ENCODE results near the gene CCDC106. TPM values are rescaled to one million over a fixed set of nuclear protein-coding genes. Genes with fewer than 3 reads are reported as not detected.

The CCDC106 gene
- total RNA-seq, 2 donors from 2014 or later = 17.4 to 19.4 TPM

DNA sequence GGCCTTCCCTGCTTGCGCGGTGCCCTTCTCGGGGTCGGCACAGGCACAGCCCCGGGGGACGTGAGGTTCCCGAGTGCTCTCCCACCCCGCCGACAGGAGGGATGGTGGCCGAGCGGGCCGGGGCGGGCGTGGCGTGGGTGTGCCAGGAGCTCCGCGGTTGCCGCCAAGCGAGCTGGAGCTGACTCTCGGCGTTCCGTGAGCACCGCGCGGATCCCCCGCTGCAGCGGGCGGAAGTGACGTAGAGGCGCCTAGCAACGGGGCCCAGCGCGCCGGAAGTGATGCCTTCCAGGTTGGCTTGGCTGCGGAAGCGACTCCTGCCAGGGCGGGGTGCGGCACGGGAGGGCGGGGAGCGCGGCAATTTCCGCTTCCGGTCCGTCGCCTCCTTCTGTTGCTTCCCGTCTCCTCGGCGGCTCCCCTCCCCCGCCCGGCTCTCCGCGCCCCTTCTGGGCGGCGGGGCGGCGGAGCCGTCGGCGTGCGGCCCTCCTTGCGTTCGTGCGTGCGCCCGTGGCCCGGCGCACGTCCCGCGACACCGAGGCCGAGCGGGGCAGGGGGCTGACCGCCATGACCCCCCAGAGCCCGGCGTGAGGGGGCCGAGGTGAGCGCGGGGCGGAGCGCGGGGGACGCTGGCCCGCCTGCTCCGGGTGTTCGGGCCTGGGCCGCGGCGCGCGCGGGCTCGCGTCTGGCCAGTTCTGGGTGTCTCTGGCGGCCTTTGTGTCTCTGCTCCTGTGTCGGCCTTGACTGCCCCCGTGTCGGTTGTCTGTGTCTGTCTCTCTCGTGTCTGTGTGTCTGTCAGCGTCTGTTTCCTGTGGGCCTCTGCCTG lies 27.0 kb downstream of the CCDC106 start, which contains the start of gene EPN1:
TSS of gene EPN1 (plus strand) at position 386 of the 820 bp plus-strand sequence. CDS start 3,402 bp downstream, outside the sequence.
- ATAC-seq = peak; percentile 92 to 96
- intact Hi-C loops (cut with DNase I) = no loop called here

DNA sequence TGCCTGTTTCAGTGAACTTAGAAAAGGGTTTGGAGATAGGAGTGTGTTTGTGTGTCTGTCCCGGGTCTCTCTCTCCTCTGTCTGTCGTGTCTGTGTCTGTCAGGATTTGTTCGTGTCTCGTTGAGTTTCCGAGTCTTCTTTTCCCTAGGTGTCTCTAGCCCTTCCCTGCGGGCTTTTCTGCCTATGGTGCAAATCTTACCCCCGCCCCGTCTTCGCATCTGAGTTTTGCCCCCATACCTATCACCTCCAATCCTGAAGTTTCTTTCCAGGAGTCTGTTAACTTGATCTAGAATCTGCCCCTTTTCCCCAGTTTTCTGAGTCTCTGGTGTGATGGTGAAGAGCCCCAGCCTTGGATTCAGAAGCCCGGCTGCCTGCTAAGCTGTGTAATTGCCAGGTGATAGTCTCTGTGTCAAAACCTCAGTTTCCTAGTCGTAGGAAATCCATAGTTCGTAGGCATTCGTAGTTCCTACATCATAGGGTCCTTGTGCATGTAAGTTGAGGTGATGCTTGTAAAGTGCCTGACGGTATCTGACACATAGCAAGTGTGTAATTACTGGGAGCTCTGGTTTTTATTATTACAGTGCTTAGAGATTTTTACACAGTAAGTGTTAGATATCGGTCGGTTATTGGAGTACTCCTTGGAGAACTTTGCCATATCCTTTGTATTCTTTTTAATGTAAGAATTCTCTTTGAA lies 27.8 kb downstream of the CCDC106 start:
- intact Hi-C loops (cut with DNase I) = no loop called here
- no peak for DNase-seq
- ATAC-seq = no peak

More for the DNA sequence above, 27.0 kb downstream of the CCDC106 start, which contains the start of gene EPN1:
- DNase-seq = peak; percentile 97

DNA sequence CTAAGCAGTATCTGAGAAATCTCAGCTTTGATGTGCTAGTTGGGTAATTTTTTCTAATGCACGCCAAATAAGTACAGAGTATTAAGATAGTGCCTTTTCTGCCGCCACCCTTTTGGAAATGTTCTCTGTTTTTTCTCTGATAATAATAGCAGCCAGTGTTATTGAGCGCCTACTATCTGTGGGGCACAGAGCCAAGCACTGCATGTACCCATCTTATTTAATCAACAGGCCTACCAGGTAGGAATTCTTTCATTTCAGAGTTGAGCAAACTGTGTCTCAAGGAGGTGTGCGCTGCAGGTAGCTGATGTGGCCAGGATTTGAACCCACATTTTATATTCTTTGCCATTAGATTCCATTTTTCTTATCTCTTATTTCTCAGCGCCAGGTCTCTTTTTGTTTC lies 28.4 kb downstream of the CCDC106 start:
- ATAC-seq (no peak), DNase-seq (peak; percentile 61)
- intact Hi-C loops (cut with DNase I) = no loop called here

DNA sequence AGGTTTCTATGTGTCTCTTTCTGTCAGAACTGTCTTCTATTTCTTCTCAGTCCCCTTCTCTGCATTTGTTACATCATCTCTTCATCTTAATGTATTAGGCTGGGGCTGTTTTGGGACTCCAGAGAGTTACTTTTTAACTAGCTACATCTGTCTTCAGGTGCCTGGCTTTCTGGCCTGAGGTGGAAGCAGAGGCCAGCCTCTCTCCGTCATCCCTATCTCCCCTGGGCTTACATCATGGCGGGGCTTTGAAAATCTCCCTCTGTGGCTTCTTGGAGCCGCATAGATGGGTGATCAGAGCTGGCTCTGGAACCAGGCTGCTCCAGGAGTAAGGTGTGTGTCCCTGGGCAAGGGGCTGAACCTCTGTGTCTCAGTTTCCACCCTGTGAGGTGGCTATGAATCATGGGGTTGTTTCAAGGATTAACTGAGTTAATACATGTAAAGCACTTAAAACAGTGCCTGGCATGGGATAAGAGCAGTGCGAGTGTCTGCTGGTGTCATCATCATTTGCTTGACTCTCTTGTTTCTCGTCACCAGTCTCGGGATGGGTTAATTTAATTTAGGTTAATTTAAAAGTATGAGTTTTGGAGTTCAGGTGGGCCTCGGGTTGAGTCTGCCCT lies 29.0 kb downstream of the CCDC106 start:
- no peak for ATAC-seq

DNA sequence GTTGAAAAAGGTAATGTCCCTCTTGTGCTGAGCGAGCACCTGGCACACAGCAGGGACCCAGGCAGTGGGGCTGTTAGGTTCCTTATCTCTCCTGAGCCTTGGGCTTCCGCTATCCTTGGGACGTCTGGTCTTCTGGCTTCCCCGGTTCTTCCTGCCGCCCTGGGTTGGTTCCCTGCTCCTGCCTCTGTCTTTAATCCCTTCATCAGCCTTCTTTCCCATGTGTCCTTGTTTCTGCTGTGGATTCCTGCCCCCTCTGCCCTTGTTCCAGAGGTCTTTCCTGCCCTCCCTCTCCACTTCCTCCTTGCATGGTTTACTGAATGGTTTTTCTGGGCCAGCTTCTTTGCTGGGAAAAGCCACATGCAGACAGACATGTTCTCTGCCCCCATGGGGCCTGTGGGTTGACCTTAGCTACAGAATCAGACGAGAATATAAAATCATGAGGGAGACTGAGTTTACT lies 29.6 kb downstream of the CCDC106 start:
- intact Hi-C loops (cut with DNase I) = no loop called here
- DNase-seq (no peak), ATAC-seq (no peak)

More for the DNA sequence above, 29.0 kb downstream of the CCDC106 start:
- intact Hi-C loops (cut with DNase I) = no loop called here
- DNase-seq = no peak

DNA sequence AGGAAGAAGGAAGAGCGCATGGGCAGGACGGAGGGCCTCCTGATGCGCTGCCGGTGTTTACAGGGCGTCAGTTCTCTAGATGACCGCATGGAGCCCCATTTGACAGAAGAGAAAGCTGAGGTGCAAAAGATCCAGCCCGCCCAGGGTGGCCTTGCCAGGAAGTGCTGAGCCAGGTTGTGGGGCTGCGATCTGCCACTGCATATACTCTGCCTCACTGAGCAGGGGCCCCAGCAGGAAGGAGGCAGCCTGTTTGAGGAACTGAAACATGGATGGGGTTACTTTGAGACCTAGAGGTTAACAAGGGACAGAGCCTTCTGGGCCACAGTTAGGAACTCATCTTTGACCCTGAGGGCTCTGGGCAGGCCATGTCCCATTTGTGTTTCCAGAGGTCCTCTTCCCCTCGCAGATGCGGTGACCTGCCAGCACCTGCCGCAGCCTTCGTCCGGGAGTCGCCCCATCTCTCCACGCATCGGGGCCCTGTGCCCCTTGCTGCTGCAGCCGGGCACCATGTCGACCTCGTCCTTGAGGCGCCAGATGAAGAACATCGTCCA lies 30.2 kb downstream of the CCDC106 start:
- intact Hi-C loops (cut with DNase I) = no loop called here
- ATAC-seq (peak in 1 of 2 donors; percentile 17), DNase-seq (no peak)

DNA sequence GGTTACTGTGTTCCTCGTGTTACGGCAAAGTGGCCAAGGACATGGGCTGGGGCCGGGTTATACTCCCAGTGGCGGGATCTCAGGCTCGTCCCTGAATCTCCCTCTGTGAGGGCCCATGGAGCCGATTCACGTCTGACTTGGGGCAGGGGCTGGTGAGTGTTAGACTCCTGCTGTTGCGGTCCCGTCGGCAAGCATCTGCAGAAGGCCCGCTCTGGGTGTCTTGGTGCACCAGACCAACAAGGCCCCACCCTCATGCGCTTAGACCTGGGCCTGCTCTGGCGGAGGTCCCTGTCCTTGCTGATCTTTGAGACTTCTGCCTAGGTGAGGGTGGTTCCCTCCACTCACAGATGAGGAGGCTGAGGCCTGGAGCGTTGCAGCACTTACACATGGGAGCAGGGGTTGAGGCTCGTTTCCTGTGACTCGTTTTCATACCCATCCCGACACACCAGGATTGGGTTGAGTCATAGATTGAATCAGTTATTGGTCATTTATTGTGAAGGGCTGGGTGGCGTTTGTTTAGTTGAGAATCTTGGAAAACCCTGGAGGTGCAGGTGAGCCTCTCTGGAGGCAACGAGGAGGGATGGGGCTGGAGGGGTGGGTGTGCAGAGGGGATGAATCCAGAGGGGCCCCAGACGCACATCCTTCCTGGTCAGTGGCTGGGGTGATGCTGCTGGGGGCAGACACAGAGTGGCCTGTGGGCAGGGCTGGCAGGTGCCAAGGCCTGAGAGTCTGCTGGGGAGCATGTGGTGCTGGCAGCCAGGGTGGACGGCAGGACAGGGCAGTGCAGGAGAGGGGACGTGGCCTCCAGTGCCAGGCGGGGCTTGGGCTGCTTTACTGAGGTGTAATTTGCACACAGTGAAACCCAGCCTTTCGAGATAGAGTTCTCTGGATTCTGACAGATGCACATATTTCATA lies 31.6 kb downstream of the CCDC106 start:
- intact Hi-C loops (cut with DNase I) = no loop called here
- DNase-seq (no peak), ATAC-seq (no peak)

DNA sequence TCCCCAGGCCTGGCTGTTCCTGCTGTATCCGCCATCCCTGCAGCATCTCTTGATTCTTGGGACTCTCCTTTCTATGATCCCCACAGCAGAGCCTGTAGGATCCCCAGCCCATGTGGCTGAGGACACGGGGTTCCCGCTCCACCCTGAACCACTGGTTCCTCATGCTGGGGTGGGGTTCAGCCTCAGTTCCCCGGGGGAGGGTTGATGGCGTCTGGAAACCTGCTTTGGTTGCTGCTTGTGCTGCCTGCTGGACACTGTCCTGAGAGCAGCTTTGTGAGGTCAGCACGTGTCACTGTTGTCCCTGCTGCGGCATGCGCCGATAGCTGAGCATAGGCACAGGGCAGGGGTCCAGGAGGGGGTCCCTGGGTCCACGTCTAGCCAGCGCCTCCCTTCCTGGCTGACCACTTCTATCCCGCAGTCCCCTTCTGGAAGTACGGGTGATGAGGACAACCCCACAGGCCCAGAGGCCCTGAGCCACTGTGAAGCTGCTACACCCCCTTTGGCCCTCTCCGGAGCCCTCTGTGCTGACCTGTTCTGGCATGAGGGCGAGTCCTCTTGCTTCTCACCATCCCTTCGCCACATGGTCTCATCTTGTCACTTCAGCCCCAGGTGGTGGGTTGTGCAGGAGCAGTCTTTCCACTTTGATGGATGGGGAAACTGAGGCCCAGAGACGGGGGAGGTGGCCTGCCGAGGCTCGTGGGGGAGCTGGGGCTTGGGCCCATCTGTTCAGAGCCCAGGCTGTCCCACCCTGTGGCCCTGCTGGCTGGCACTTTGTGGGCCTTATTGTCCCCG lies 32.5 kb downstream of the CCDC106 start:
- ATAC-seq (no peak), DNase-seq (no peak)
- intact Hi-C loops (cut with DNase I) = no loop called here

DNA sequence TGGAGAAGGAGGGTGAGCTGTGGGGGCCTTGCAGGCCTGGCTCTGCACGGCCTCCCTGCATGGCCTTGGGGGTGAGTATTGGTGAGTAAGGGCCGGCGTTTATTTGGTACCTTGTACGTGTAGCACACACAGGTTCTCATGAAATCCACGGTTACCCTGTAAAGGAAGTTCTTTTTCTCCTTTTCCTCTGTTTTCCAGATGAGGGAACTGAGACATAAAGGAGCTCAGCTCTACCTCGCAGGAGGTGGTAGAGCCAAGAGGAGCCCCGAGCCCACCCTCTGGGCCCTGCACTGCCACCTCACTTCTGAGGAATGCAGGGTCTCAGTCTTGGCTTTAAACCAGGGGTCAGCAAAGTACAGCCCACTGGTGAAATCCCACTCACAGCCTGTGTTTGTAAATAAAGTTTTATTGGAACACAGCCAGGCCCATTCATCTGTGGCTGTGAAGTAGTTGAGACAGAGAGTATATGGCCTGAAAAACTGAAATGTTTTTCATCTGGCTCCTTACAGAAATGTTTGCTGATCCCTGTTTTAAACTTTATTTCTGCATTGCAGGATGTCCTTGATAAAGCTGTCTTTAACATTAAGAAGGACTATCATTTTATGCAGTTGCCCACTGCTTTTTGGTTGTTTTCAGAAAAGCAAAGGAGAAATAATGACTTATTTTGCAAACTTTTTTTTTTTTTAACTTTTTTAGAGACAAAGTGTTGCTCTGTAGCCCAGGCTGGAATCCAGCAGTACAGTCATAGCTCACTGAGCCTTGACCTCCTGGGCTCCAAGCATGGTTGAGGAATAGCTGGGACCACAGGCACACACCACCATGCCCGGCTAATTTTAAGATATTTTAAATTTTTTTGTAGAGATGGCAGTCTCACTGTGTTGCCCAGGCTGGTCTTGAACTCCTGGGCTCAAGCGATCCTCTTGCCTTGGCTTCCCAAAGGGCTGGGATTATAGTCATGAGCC lies 33.4 kb downstream of the CCDC106 start:
- DNase-seq (no peak), ATAC-seq (no peak)
- intact Hi-C loops (cut with DNase I) = no loop called here

DNA sequence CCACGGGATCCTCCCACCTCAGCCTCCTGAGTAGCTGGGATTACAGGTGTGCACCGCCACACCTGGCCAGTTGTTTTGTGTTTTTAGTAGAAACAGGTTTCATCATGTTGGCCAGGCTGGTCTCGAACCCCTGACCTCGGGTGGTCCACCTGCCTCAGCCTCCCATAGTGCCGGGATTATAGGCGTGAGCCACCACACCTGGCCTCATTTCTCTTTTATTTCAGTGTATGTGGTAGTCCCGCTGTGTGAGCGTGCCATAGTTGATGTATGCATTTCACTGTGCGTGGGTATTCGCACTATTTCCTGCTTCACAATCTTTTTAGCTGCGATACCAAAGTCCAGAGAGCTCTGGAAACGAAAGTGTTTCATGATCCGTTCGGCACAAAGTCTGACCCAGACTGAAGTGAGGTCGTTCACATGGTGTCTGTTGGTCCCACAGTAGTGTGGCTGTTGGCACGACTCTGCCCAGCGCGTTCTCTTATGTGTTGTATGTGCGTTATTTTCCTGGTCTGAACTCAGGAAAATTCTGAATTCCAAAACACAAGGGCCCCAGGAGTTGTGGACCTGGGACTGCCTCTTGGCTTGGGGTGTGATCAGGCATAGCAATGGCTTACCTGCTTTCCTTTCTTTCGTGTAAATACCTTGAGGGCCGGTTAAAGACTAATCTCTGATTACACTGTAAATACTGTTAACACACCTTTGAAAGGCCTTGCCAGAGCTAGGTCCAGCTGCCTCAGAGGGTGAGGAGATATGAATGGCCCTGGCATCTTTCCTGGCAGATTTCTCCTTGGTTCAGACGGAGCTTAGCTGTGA lies 35.6 kb downstream of the CCDC106 start:
- DNase-seq (no peak), ATAC-seq (no peak)
- intact Hi-C loops (cut with DNase I) = no loop called here

DNA sequence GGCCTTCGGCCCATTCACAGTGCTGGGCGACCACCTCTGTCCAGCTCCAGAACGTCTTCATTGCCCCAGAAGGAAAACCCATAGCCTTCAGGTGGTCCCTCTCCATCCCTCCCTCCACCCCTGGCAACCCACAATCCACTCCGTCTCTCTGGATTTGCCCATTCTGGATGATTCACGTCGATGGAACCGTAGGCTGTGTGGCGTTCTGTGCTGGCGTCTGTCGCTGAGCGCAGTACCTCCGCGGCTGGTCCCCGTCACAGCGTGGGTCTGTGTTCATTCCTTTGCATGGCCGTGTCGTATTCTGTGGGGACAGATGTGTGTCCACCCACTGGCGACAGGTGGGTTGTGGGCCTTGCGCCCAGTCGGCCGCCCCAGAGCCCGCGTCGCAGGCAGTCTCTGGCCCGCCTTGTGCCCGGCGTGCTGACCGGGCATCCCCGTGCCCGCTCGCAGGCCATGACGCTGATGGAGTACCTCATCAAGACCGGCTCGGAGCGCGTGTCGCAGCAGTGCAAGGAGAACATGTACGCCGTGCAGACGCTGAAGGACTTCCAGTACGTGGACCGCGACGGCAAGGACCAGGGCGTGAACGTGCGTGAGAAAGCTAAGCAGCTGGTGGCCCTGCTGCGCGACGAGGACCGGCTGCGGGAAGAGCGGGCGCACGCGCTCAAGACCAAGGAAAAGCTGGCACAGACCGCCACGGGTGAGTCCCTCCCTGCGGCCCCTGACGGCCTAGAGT lies 37.1 kb downstream of the CCDC106 start:
- intact Hi-C loops (cut with DNase I) = no loop called here
- DNase-seq (no peak), ATAC-seq (no peak)

DNA sequence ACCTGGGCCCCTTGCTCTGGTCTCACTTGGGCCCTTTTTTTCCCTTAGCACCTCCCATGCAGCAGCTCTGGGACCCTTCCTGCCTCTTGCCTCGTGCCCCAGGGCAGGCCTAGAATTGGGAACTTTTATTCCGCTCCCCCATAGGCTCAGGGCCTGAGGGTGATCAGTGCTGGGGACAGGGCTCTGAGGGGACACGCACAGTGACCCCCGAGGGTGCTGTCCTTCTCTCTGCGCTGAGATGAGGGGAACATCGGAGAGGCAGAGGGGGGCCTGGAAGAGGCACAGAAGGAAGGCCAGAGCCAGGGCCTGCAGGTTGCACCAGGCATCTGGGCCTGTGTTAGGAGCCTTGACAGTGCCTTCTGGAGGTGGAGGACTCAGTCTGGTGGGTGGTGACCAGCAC lies 37.8 kb downstream of the CCDC106 start:
- intact Hi-C loops (cut with DNase I) = no loop called here
- ATAC-seq = no peak

DNA sequence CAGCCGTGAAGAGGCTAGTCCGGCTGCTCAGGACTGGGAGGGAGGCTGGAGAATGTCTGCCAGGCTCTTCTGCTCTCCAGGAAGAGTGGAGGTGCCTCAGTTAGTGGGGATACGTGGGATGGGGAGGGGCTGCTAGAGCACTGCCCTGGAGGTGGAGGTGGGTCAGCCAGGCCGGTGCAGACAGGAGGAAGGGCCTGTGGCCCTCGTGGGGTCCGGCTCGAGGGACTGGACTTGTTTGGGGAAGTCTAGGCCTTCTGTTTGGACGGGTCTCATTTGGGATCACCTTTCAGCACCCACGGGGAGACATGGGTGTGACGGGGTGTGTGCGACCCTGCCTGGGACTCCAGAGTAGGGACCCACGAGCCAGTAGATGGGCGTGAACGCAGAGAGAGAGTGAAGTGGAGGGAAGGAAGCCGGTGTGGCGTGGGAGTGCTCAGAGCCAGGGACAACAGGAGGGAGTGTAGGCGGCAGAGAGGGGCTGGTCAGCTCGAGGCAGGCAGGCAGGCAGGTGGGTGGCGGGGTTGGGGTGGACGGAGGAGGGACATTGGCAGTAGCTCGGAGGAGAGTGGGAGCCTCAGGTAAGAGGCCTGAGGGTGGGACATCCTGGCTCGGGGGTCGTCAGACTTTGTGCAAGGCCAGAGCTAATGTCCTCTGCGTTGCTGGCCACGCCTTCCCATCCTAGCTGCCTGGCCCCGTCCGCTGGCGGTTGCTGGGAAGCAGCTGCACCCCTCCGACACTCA lies 38.5 kb downstream of the CCDC106 start:
- intact Hi-C loops (cut with DNase I) = no loop called here
- DNase-seq (no peak), ATAC-seq (no peak)

More for the DNA sequence above, 37.8 kb downstream of the CCDC106 start:
- no peak for DNase-seq

Data from left cardiac atrium (tissue), 4 donors.